HFF-Myc (cell line): ENCODE results near the gene METTL15.
"Not testable (repeated sequence)": the region's sequence is repeated elsewhere in the genome, so short reads cannot be mapped to it uniquely, and the experiment has no call there.

Experiments used
- DNase-seq: peaks from one replicate; pipeline ENCODE4 v3.0.0-alpha.2; 2011; ENCODE audit warnings: low read depth; ENCODE audit errors: extremely low read depth
- H3K4me3 ChIP-seq: replicated peaks from 2 replicates; pipeline ENCODE4 v1.5.1; 2011; ENCODE audit warnings: low read depth, mild to moderate bottlenecking, control low read depth, low read length
- TF ChIP-seq, protein P1 (sequence below): IDR thresholded peaks from 2 replicates; pipeline ENCODE4 v1.5.1; 2012; ENCODE audit warnings: mild to moderate bottlenecking, low read depth, low read length, control low read depth; ENCODE audit errors: missing control alignments

Gene METTL15

GRCh38 chr11:28176351-28176750, 68.2 kb downstream of the METTL15 start:
- TF ChIP-seq, protein P1, sequence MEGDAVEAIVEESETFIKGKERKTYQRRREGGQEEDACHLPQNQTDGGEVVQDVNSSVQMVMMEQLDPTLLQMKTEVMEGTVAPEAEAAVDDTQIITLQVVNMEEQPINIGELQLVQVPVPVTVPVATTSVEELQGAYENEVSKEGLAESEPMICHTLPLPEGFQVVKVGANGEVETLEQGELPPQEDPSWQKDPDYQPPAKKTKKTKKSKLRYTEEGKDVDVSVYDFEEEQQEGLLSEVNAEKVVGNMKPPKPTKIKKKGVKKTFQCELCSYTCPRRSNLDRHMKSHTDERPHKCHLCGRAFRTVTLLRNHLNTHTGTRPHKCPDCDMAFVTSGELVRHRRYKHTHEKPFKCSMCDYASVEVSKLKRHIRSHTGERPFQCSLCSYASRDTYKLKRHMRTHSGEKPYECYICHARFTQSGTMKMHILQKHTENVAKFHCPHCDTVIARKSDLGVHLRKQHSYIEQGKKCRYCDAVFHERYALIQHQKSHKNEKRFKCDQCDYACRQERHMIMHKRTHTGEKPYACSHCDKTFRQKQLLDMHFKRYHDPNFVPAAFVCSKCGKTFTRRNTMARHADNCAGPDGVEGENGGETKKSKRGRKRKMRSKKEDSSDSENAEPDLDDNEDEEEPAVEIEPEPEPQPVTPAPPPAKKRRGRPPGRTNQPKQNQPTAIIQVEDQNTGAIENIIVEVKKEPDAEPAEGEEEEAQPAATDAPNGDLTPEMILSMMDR: no peak
- H3K4me3 ChIP-seq: no peak overlapping the region
- DNase-seq: peak; percentile 3

- TF ChIP-seq, protein P1: no peak
- no peak overlapping the region for H3K4me3 ChIP-seq
- no peak for DNase-seq
Measured at GRCh38 chr11:28195449-28195848, 87.3 kb downstream of the METTL15 start.

GRCh38 chr11:28209906-28210305, 101.7 kb downstream of the METTL15 start:
- no peak overlapping the region for H3K4me3 ChIP-seq
- TF ChIP-seq, protein P1: no peak
- no peak for DNase-seq

- DNase-seq, H3K4me3 ChIP-seq: not testable (repeated sequence)
Measured at GRCh38 chr11:28222063-28222462, 113.9 kb downstream of the METTL15 start.

DNA sequence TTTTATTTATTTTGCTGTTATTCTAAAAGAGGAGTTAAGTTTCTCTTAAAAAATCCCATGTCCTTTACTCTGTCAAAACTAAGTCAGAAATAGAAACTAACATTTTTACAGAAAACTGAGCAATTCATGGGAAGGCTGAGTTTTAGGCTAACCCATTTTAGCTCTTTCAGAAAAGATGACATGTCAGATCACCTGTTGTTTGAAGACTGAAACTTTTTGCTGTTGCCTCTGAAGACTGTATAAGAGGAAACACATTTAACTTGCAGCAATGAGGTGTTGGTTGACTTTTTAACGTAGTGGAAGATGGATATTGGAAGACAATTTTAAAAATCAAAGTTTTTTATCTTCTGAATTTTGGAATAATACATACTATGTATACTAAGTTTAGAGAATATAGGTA, 115.4 kb downstream of the METTL15 start:
- TF ChIP-seq, protein P1: no peak
- no peak overlapping the region for H3K4me3 ChIP-seq
- DNase-seq: no peak

- DNase-seq: no peak
- TF ChIP-seq, protein P1: no peak
- no peak overlapping the region for H3K4me3 ChIP-seq
Measured at GRCh38 chr11:28223994-28224393, 115.8 kb downstream of the METTL15 start.

- TF ChIP-seq, protein P1: no peak
- DNase-seq: no peak
Measured at GRCh38 chr11:28227460-28227859, 119.3 kb downstream of the METTL15 start.

More at GRCh38 chr11:28227460-28227859, 119.3 kb downstream of the METTL15 start:
- no peak overlapping the region for H3K4me3 ChIP-seq
